Measurements from ENCODE around the gene APOBEC3G. TPM values are rescaled to one million over a fixed set of nuclear protein-coding genes. Genes with fewer than 3 reads are reported as not detected.

Gene APOBEC3G
- total and polyA plus RNA-seq, 2 of the 13 experiments (the other 11 are each of a cell fraction or from before 2014, with no cell fraction given): 3.2 to 4.1 TPM

- 0% methylated on average over 2 of the region's 2 CpGs for WGBS (ENCODE audit: low lambda C conversion rate)
- CTCF ChIA-PET (ENCODE audit: low intra/inter-chr PET ratio, low total read pairs): no interaction called here
- TF ChIP-seq ZNF253 (CRISPR knock-in tag; IDR thresholded peaks at IDR 0.05; ENCODE audit: borderline replicate concordance) (no peak), ZNF275 (CRISPR knock-in tag; IDR thresholded peaks at IDR 0.05; ENCODE audit: borderline replicate concordance) (no peak), ZFP1 (CRISPR knock-in tag; IDR thresholded peaks at IDR 0.05) (no peak), ZBTB44 (CRISPR knock-in tag; IDR thresholded peaks at IDR 0.05) (no peak), FOXK2 (IDR thresholded peaks at IDR 0.05) (no peak), SUZ12 (IDR thresholded peaks at IDR 0.05; ENCODE audit: low read depth, low read length) (no peak), NCOR1 (IDR thresholded peaks at IDR 0.05; ENCODE audit: borderline replicate concordance, low read length) (peak; percentile 36; the same call in 1 of the 2 replicates), HNF1B (CRISPR knock-in tag; IDR thresholded peaks at IDR 0.05) (no peak), HNRNPL (IDR thresholded peaks at IDR 0.05; ENCODE audit: low read depth, low read length) (no peak), HNF4A (CRISPR knock-in tag; IDR thresholded peaks at IDR 0.05) (peak; percentile 57), SOX6 (IDR thresholded peaks at IDR 0.05) (no peak), SOX6 (CRISPR knock-in tag; IDR thresholded peaks at IDR 0.05) (peak; percentile 19; the same call in 1 of the 2 replicates), TIGD3 (CRISPR knock-in tag; IDR thresholded peaks at IDR 0.05; ENCODE audit: borderline replicate concordance) (no peak), TFE3 (CRISPR knock-in tag; IDR thresholded peaks at IDR 0.05) (no peak), HCFC1 (IDR thresholded peaks at IDR 0.05; ENCODE audit: low read depth, low read length) (no peak), EP300 (IDR thresholded peaks at IDR 0.05; ENCODE audit: low read depth in 2 of 2, low read length in 2 of 2) (peak in 1 of 2 experiments; percentile 33; a peak in 1 of 4 replicates), EP300 (CRISPR knock-in tag; IDR thresholded peaks at IDR 0.05; ENCODE audit: borderline replicate concordance) (no peak), ATM (IDR thresholded peaks at IDR 0.05; ENCODE audit: borderline replicate concordance) (no peak), MTF2 (CRISPR knock-in tag; IDR thresholded peaks at IDR 0.05; ENCODE audit: borderline replicate concordance) (no peak), GATAD2A (CRISPR knock-in tag; IDR thresholded peaks at IDR 0.05) (0 out of 2 replicates have a peak, but pooled peaks have one; percentile 22)
These were observed 29.3 kb downstream of the APOBEC3G start for GRCh38 chr22:39106326-39106725.

More at GRCh38 chr22:39106326-39106725, 29.3 kb downstream of the APOBEC3G start:
- BruUV-seq (replicated peaks): no TSS peak
- no peak overlapping the region for H3K4me3 ChIP-seq (replicated peaks in 1 of 3; ENCODE audit: insufficient read depth in 1 of 3, low read depth in 2 of 3, low read length in 3 of 3)
- DNase-seq (ENCODE audit: low spot score) (peak; percentile 52), ATAC-seq (no peak), FAIRE-seq (no peak)
- in situ Hi-C loops (cut with HindIII; ENCODE audit: extremely low pct_ligation_motif_present, low pct_unique_long_range_greater_than_20kb) (no loop called here), intact Hi-C loops (cut with micrococcal nuclease; ENCODE audit: unreplicated experiment) (no loop called here)
- no peaks in the 10 kb centered on the region for H3K36me3 ChIP-seq (replicated peaks in 1 of 2; ENCODE audit: control insufficient read depth in 1 of 2, insufficient read depth in 2 of 2, low read length in 2 of 2)
- POLR2A ChIA-PET: no interaction called here
- H3K27me3 ChIP-seq (ENCODE audit: control insufficient read depth in 1 of 2, insufficient read depth in 2 of 2, low read length in 2 of 2): peaks cover 0 to 5% of the 10 kb centered on the region in 2 experiments; a peak in 3 of 5 replicates
- no peak overlapping the region for H3K9ac ChIP-seq (ENCODE audit: insufficient read depth, low read depth, low read length)
- H2AFZ ChIP-seq (ENCODE audit: low read length): no peak overlapping the region
- peaks cover 29% of the 10 kb centered on the region for H3K4me1 ChIP-seq (ENCODE audit: insufficient read depth, low read length)
- no peaks in the 10 kb centered on the region for H3K9me3 ChIP-seq (ENCODE audit: low read length)
- H3K79me2 ChIP-seq (ENCODE audit: insufficient read depth, low read length): no peaks in the 10 kb centered on the region
- H3K27ac ChIP-seq (ENCODE audit: extremely low read length, insufficient read depth, low read length): no peak overlapping the region
- no peaks in the 10 kb centered on the region for H4K20me1 ChIP-seq (ENCODE audit: insufficient read depth, low read length)
- H3K4me2 ChIP-seq (ENCODE audit: low read depth, low read length): no peak overlapping the region

All from HepG2 (cell line).